ENCODE measurements around the gene GRAMD1C.
A peak's percentile ranks its signal among the peaks of the same experiment; 100 is the strongest.

Gene GRAMD1C

DNA sequence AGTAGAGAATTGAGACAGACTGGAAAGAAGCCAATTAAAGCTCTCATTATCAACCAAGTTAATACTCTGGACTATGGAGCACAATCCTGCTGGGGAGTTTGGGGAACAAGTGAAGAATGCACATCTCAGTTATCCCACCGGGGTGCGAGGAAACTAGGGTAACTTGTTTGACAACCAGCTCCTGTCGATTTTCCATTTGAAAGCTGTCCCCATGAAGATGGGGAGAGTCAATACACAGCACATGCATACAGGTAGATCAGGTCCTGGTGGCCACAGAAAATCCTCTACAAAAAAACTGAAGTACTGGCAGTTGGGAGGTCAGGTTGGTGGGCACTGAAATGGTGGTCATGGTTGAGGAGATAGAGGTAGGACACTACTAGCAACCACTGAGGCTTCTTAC is 25.7 kb upstream of the GRAMD1C start:
- DNase-seq (ENCODE audit: low read depth) = no peak
- TF ChIP-seq, protein P1, sequence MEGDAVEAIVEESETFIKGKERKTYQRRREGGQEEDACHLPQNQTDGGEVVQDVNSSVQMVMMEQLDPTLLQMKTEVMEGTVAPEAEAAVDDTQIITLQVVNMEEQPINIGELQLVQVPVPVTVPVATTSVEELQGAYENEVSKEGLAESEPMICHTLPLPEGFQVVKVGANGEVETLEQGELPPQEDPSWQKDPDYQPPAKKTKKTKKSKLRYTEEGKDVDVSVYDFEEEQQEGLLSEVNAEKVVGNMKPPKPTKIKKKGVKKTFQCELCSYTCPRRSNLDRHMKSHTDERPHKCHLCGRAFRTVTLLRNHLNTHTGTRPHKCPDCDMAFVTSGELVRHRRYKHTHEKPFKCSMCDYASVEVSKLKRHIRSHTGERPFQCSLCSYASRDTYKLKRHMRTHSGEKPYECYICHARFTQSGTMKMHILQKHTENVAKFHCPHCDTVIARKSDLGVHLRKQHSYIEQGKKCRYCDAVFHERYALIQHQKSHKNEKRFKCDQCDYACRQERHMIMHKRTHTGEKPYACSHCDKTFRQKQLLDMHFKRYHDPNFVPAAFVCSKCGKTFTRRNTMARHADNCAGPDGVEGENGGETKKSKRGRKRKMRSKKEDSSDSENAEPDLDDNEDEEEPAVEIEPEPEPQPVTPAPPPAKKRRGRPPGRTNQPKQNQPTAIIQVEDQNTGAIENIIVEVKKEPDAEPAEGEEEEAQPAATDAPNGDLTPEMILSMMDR (IDR thresholded peaks at IDR 0.05; ENCODE audit: low read depth, low read length, missing control alignments) = no peak
- H3K4me3 ChIP-seq (ENCODE audit: low read depth, low read length) = no peak overlapping the region

GRCh38 chr3:113819866-113820265 is 18.7 kb upstream of the GRAMD1C start:
- no peak for DNase-seq (ENCODE audit: low read depth)

GRCh38 chr3:113825090-113825489 is 13.5 kb upstream of the GRAMD1C start:
- DNase-seq (ENCODE audit: low read depth) = peak; percentile 59
- H3K4me3 ChIP-seq (ENCODE audit: low read depth, low read length) = no peak overlapping the region; the same call in 1 of the 2 replicates
- TF ChIP-seq, protein P1 (IDR thresholded peaks at IDR 0.05; ENCODE audit: low read depth, low read length, missing control alignments) = peak; percentile 59

More at GRCh38 chr3:113819866-113820265, 18.7 kb upstream of the GRAMD1C start:
- TF ChIP-seq, protein P1 (IDR thresholded peaks at IDR 0.05; ENCODE audit: low read depth, low read length, missing control alignments) = no peak
- no peak overlapping the region for H3K4me3 ChIP-seq (ENCODE audit: low read depth, low read length)

GRCh38 chr3:113828600-113828999 is 10.0 kb upstream of the GRAMD1C start:
- no peak for DNase-seq (ENCODE audit: low read depth)
- TF ChIP-seq, protein P1 (IDR thresholded peaks at IDR 0.05; ENCODE audit: low read depth, low read length, missing control alignments) = no peak
- no peak overlapping the region for H3K4me3 ChIP-seq (ENCODE audit: low read depth, low read length)

DNA sequence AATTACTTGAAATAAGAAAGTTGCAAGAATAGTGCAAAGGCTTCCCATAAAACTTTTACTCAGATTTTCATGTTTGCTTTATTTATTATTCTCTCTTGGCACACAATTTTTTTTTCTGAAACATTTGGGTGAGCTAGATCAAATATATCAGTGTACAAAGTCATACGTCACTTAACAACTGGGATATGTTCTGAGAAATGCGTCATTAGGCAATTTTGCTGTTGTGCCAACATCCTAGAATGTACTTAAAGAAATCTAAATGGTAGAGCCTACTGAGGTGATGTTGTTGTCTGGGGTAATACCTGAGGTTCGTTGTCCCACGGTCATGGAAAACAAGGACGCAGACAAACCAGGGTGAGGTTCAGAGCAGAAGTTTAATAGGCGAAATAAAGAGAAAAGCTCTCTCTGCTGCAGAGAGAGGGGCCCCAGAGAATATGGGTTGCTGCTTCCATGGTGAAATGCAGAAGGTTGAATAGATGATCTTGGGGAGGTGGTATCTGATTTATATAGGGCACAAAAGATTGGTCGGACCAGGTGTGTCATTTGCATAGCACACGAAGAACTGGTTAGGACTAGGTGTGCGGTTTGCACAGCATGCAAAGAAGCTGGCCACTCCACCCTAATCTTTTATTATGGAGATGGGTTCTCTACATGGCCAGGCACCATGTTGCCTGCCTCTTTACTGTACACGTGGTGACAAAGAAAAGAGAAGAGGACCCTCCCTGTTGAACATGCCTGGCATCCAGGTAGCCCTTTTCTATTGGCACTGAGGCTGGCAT is 8.8 kb upstream of the GRAMD1C start:
- H3K4me3 ChIP-seq (ENCODE audit: low read depth, low read length) = no peak overlapping the region; the same call in 1 of the 2 replicates
- TF ChIP-seq, protein P1 (IDR thresholded peaks at IDR 0.05; ENCODE audit: low read depth, low read length, missing control alignments) = no peak
- DNase-seq (ENCODE audit: low read depth) = peak; percentile 73

DNA sequence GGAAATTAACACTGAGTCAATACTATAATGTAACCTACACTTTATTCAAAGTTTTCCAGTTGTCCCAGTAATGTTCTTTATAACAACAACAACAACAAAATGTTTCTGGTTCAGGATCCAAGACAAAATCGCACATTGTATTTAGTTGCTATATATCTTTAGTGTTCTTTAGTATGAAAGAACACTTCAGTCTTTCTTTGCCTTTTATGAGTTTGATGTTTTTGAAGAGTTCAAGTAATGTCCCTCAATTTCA is 7.6 kb upstream of the GRAMD1C start:
- H3K4me3 ChIP-seq (ENCODE audit: low read depth, low read length) = no peak overlapping the region
- DNase-seq (ENCODE audit: low read depth) = no peak
- TF ChIP-seq, protein P1 (IDR thresholded peaks at IDR 0.05; ENCODE audit: low read depth, low read length, missing control alignments) = no peak

Data from GM12864 (cell line).